Central memory CD8-positive, alpha-beta T cell (primary cell): ENCODE measurements around the gene PWP2.
A peak's percentile ranks its signal among the peaks of the same experiment; 100 is the strongest.
"Not testable (repeated sequence)": the region's sequence is repeated elsewhere in the genome, so short reads cannot be mapped to it uniquely, and the experiment has no call there.

Source experiments
- ATAC-seq: fragments of 150-1000 bp; cut with Tn5 transposase; replicated peaks from 2 replicates; pipeline ENCODE4 v1.10.0; 2022; ENCODE audit warnings: mild to moderate bottlenecking, moderate FRiP score, moderate number of reproducible peaks; ENCODE audit not compliant: poor library complexity, severe bottlenecking; ENCODE audit errors: extremely low read depth
- DNase-seq, 2 donors: peaks; one replicate each; pipeline ENCODE4 v3.0.0; 2021; ENCODE audit warnings: low spot score in 2 of 2
- H3K27ac Mint-ChIP-seq: one replicate; pipeline ENCODE4 v1.8.0; 2022; ENCODE audit warnings: low read depth, mild to moderate bottlenecking, moderate library complexity, mixed read lengths
- H3K27me3 Mint-ChIP-seq: one replicate; pipeline ENCODE4 v1.8.0; 2022; ENCODE audit warnings: mixed read lengths
- H3K36me3 Mint-ChIP-seq: one replicate; pipeline ENCODE4 v1.8.0; 2022; ENCODE audit warnings: mild to moderate bottlenecking, moderate library complexity, mixed read lengths; ENCODE audit not compliant: insufficient read depth
- H3K4me1 Mint-ChIP-seq: one replicate; pipeline ENCODE4 v1.8.0; 2022; ENCODE audit warnings: mixed read lengths
- H3K4me3 Mint-ChIP-seq: one replicate; pipeline ENCODE4 v1.8.0; 2022; ENCODE audit warnings: mild to moderate bottlenecking, moderate library complexity, mixed read lengths
- H3K9me3 Mint-ChIP-seq: one replicate; pipeline ENCODE4 v1.8.0; 2022; ENCODE audit warnings: mixed read lengths

The PWP2 gene

DNA sequence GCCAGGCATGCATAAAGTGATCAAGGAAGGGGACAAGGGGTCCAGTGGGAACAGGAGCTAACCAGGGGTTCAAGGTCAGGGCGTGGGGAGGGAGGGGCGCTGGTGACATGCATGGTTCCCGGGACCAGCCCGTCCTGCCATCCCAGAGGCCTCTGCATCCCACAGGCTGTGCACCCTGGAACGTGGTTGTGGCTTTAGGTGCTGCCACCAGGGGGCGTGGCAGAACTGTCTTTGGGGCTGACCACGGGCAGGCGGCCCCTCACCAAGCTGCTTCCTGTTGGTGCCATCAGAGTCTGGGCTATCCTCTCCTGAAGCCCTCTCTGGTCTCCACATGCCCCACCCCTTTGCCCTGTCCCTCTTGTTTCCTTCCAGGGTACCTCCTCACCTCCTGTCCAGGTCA is 39.9 kb downstream of the PWP2 start:
- not testable (repeated sequence) for DNase-seq, H3K4me1 Mint-ChIP-seq, H3K27me3 Mint-ChIP-seq, H3K4me3 Mint-ChIP-seq, H3K27ac Mint-ChIP-seq, ATAC-seq, H3K9me3 Mint-ChIP-seq, H3K36me3 Mint-ChIP-seq

DNA sequence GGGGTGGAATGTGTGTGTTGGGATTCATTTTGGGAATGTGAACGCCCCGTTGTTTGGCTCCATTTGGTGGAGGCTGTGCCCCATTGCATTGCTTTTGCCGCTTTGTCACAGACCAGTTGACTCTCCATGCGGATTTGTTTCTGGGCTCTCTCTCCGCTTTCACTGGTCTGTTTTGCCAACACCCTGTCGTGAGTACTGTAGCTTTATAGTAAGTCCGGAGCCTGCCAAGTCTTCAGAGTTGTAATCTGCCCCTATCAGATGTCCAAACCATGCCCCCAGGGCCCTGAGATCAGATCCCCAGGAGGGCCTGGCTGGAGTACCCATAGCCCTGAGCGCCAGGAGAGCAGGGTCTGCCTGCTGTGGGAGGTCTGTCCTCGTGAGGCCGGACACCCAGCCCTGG is 43.1 kb downstream of the PWP2 start:
- H3K27me3 Mint-ChIP-seq, H3K27ac Mint-ChIP-seq, H3K9me3 Mint-ChIP-seq, ATAC-seq, H3K4me1 Mint-ChIP-seq, H3K36me3 Mint-ChIP-seq, H3K4me3 Mint-ChIP-seq, DNase-seq: not testable (repeated sequence)

DNA sequence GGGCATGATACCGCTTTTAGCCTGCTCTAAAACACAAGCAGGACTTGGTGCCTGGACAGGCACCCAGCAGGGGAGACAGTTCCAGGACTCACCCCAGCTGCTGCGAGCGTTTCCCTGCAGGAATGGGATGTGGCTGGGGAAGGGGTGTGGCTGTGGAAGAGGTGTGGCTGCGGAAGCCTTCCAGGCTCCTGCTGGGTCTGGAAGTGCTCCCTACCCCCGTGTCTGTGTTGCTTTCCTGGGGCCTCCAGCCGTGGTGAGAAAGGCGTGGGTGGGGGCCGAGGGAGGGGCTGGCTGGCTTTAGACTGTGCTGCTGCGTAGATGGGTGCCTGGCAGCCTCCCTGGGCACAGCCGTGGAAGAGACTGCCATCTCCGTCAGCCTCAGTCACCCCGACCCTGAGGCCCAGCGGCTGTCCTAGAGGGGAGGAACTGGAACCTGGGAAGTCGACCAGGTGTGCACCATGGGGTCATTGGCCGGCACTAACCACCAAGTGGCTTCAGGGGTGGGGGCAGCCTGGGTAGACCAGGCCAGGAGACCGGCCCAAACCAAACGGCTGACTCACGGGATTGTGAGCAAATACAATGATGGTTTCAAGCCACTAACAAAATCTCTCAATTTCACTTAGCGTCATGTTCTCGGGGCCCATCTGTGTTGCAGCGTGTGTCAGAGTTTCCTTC is 46.2 kb downstream of the PWP2 start:
- not testable (repeated sequence) for H3K27ac Mint-ChIP-seq, H3K4me3 Mint-ChIP-seq, H3K27me3 Mint-ChIP-seq, H3K4me1 Mint-ChIP-seq, ATAC-seq, DNase-seq, H3K36me3 Mint-ChIP-seq, H3K9me3 Mint-ChIP-seq

DNA sequence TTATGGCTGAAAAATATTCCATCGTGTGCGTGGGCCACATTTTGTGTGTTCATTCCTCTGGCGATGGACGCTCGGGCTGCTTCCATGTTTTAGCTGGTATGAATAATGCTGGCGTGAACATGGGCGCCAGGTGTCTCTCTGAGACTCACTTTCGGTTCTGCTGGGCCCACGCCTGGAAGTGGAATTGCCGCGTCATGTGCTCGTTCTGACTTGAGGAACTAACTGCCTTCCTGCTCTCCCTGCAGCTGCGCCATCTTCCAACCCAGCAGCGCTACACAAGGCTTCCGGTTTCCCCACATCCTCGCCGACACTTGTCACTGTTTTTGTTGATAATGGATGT is 46.7 kb downstream of the PWP2 start:
- H3K36me3 Mint-ChIP-seq: not testable (repeated sequence)

DNA sequence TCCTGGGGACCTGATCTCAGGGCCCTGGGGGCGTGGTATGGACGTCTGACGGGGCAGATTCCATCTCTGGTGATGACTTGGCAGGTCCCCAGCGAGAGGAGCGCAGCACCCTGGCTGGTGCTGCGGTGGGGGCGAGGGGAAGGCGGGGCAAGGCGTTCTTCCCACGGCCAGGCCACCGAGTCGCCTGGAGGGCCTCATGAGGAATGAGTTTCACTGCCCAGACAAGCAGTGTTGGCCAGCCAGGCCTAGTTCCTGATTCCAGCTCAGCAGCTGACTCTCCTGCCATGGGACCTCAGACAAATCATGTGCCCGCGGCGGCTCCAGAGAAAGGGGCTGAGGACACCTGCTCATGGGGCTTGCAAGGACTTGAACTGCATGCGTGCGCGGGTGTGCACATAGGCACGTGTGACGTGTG is 47.6 kb downstream of the PWP2 start:
- not testable (repeated sequence) for ATAC-seq, H3K4me1 Mint-ChIP-seq, H3K9me3 Mint-ChIP-seq, H3K4me3 Mint-ChIP-seq, H3K36me3 Mint-ChIP-seq, H3K27me3 Mint-ChIP-seq, DNase-seq, H3K27ac Mint-ChIP-seq

More for the DNA sequence above, 46.7 kb downstream of the PWP2 start:
- not testable (repeated sequence) for H3K9me3 Mint-ChIP-seq, DNase-seq, H3K4me3 Mint-ChIP-seq, H3K27me3 Mint-ChIP-seq, H3K27ac Mint-ChIP-seq, H3K4me1 Mint-ChIP-seq, ATAC-seq

DNA sequence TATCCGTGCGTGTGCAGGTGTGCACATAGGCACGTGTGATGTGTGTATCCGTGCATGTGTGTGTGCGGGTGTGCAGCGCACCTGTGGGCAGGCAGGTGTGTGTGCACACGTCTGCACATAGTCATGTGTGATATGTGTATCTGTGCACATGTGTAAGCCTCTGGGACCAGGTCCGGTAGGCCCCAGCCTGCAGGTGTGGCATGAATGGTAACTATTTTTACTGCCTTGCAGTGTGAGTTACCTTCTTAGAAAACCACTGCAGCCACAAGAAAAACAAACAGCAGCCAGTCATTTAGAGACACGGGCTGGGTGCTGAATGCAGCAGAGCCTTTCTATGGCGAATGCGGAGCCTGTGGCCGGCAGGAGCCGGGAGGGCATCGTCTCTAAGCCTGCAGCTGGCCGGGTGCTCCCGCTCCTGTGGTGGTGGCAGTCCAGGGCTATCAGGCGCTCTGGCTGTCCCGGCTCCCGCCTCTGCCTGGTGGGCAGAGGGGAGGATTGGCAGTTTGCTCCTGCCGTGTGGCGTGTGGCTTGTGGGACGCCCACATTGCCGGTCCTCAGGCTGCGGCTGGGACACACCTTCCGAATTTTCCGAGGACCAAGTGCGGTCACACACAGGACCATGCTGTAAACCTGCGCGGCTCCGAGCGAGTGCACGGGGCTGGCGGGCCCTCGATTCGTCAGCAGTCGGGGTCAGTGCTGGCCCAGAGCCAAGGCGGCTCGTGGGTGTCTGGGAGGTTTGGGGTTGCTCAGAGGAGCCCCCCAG is 48.2 kb downstream of the PWP2 start:
- DNase-seq, H3K27me3 Mint-ChIP-seq, H3K36me3 Mint-ChIP-seq, H3K4me1 Mint-ChIP-seq, H3K27ac Mint-ChIP-seq, H3K4me3 Mint-ChIP-seq, H3K9me3 Mint-ChIP-seq: not testable (repeated sequence)
- peak; percentile 29 for ATAC-seq

DNA sequence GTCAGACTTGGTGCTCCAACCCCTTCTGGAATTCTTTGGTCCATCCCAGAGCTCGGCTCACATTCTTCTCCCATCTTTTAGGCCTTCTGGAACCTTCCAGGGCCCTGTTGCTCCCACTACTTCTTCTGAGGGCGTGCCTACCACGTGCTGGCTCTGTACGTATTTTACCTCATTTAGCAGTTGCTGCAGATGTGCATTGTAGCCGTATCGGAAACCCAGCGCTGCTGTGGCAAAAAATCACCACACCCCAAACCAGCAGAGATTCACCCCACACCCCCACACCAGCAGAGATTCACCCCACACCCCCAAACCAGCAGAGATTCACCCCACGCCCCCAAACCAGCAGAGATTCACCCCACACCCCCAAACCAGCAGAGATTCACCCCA is 48.8 kb downstream of the PWP2 start:
- DNase-seq, H3K9me3 Mint-ChIP-seq: not testable (repeated sequence)

DNA sequence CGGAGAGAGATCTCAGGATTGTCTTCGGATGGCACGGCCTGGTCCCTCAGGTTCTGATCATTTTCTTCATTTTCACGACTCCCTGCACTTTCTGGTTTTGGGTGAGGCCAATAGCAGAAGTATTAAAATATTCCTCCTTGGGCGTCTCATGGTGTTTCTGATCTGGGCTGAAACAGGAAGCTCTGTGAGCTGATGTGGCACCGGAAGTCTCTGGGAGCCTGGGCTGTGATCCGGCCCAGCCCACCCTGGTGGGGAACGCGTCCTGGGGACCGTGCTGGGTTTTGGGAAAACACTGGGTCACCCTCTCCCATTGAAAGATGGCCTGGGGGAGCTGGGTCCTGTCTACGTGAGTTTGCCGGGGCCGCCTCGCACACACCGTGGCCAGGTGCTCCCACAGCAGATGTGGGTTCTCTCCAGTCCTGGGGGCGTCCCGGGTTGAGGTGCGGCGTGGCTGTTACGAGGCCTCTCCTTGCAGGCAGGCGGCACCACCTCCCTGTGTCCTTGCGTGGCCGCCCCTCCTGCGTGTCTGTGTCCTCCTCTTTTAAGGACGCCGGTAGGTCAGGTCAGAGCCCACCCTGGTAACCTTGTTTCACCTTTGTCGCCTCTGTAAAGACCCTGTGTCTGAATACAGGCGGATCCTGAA is 50.4 kb downstream of the PWP2 start:
- peak overlapping the region; percentile 36 for H3K4me3 Mint-ChIP-seq
- not testable (repeated sequence) for H3K36me3 Mint-ChIP-seq, H3K9me3 Mint-ChIP-seq, DNase-seq, H3K4me1 Mint-ChIP-seq, H3K27me3 Mint-ChIP-seq, H3K27ac Mint-ChIP-seq
- ATAC-seq: peak; percentile 38

More for the DNA sequence above, 48.8 kb downstream of the PWP2 start:
- H3K4me3 Mint-ChIP-seq, H3K27ac Mint-ChIP-seq, H3K36me3 Mint-ChIP-seq, H3K4me1 Mint-ChIP-seq, H3K27me3 Mint-ChIP-seq: not testable (repeated sequence)
- ATAC-seq: peak; percentile 61

DNA sequence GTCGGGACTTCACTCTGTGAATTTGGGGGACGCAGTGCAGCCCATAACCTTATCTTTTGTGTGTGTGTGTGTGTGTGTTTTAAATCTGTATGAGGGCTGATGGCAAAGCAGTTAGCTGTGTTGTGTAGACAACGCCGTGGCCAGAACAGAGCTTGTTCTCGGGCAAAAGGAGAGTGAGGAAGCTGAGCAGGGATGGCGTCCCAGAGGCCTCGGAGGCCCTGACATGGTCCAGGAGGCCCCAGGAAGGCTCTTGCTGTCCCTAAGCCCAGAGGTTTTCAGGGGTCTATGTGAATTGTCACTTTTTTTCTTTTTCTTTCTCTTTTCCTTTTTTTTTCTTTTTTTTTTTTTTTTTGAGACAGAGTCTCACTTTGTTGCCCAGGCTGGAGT is 50.9 kb downstream of the PWP2 start:
- not testable (repeated sequence) for H3K36me3 Mint-ChIP-seq, DNase-seq, H3K4me3 Mint-ChIP-seq, H3K4me1 Mint-ChIP-seq, ATAC-seq, H3K27ac Mint-ChIP-seq, H3K9me3 Mint-ChIP-seq, H3K27me3 Mint-ChIP-seq

DNA sequence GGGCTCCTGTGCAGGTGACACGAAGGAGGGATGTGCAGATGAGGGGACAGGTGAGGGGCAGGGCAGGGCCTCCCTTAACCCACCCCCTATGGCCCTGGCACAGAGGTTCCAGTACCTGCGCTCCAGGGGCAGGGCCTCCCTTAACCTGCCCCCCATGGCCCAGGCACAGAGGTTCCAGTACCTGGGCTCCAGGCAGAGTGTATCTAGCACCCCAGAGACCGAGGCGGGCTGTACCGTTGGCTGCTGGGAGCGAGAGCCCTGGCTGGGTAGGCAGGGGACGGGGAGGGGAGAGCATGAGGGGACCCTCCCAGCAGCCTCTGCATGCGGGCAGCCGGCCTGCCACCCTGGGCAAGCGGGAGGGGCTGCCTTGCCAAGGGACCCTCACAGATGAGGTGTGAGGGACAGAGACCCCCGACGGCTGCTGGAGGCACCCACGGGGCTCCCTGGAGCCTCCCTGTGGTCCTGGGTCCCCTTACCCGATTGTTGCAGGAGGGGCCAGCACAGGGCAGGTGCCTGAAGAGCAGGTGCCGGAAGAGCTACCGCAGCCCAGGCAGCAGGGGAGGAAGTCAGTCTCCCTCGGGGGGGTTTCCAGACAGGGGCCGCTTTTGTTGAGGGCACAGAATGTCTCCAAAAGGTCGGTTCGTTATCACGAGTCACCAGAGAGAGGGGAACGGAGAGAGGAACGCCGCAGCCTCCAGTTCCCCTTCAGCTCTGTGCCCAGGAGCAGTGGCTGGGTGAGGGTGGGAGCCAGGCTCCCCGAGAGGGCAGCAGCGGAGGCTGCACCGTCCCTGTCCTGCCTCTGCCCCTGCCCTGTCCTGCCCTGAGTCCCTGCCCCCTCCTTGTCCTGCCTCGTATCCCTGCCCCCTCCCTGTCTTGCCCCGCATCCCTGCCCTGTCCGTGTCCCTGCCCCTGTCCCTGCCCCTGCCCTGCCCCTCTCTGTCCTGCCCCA is 52.4 kb downstream of the PWP2 start:
- peak; percentile 62 for ATAC-seq
- not testable (repeated sequence) for H3K27me3 Mint-ChIP-seq, H3K4me3 Mint-ChIP-seq, H3K9me3 Mint-ChIP-seq, H3K36me3 Mint-ChIP-seq, DNase-seq, H3K27ac Mint-ChIP-seq, H3K4me1 Mint-ChIP-seq

DNA sequence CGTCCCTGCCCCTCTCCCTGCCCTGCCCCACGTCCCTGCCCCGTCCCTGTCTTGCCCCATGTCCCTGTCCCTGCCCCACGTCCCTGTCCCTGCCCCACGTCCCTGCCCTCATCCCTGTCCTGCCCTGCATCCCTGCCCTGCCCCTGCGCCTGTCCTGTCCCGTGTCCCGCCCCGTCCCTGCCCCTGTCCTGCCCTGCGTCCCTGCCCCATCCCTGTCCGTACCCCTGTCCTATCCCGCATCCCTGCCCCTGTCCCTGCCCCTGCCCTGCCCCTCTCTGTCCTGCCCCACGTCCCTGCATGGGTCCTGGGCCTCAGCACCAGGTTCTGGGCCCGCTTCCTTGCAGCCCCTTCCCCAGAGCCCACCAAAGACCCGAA is 53.1 kb downstream of the PWP2 start:
- not testable (repeated sequence) for H3K36me3 Mint-ChIP-seq, H3K4me3 Mint-ChIP-seq, H3K27me3 Mint-ChIP-seq, H3K4me1 Mint-ChIP-seq, H3K27ac Mint-ChIP-seq, DNase-seq, H3K9me3 Mint-ChIP-seq, ATAC-seq

DNA sequence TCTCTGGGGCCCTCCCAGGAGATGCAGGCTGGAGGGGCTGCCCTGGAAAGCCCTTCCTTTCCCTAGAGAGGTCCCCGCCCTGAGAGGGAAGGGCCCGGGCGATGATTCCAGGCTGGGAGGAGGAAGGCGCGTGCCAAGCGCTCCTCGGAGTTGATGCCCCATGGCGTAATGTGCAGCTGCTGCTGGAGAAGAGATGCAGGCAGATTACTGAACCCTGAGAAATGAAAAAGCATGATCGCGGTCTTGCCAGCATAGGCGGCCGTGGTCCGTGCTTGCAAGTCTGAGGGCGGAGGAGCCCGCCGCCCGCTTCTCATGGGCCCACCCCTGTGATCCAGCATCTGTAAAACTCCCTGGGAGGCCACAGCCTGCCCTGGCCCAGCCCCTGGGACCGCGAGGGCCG is 53.6 kb downstream of the PWP2 start:
- not testable (repeated sequence) for H3K27me3 Mint-ChIP-seq, H3K36me3 Mint-ChIP-seq, H3K4me1 Mint-ChIP-seq, H3K4me3 Mint-ChIP-seq, DNase-seq, H3K9me3 Mint-ChIP-seq, H3K27ac Mint-ChIP-seq, ATAC-seq
